Measurements from ENCODE around the gene TSEN15.
"Not testable (repeated sequence)": the region's sequence is repeated elsewhere in the genome, so short reads cannot be mapped to it uniquely, and the experiment has no call there.

Gene TSEN15

GRCh38 chr1:184085667-184086066, 34.1 kb downstream of the TSEN15 start:
- Histone ChIP-seq H3K4me3 (ENCODE audit: low read length in 2 of 2) (no peak overlapping the region), H3K9ac (ENCODE audit: low read depth in 1 of 2, low read length in 2 of 2) (no peak overlapping the region), H3K9me3 (ENCODE audit: control insufficient read depth in 2 of 2, low read length in 2 of 2) (no peaks in the 10 kb centered on the region), H3K36me3 (ENCODE audit: control insufficient read depth in 2 of 2, insufficient read depth in 2 of 2, low read length in 2 of 2) (no peaks in the 10 kb centered on the region), H3K27me3 (ENCODE audit: control insufficient read depth in 2 of 2, insufficient read depth in 2 of 2, low read length in 2 of 2) (no peaks in the 10 kb centered on the region), H3K27ac (ENCODE audit: low read depth in 2 of 2, low read length in 2 of 2) (no peak overlapping the region), H3K4me1 (ENCODE audit: control insufficient read depth in 2 of 2, insufficient read depth in 2 of 2, low read length in 2 of 2) (no peaks in the 10 kb centered on the region)

- Histone ChIP-seq H3K27me3 (ENCODE audit: control insufficient read depth in 2 of 2, insufficient read depth in 2 of 2, low read length in 2 of 2) (no peaks in the 10 kb centered on the region), H3K9me3 (ENCODE audit: control insufficient read depth in 2 of 2, low read length in 2 of 2) (no peaks in the 10 kb centered on the region), H3K27ac (ENCODE audit: low read depth in 2 of 2, low read length in 2 of 2) (no peak overlapping the region), H3K4me3 (ENCODE audit: low read length in 2 of 2) (no peak overlapping the region), H3K9ac (ENCODE audit: low read depth in 1 of 2, low read length in 2 of 2) (no peak overlapping the region), H3K4me1 (ENCODE audit: control insufficient read depth in 2 of 2, insufficient read depth in 2 of 2, low read length in 2 of 2) (no peaks in the 10 kb centered on the region), H3K36me3 (ENCODE audit: control insufficient read depth in 2 of 2, insufficient read depth in 2 of 2, low read length in 2 of 2) (no peaks in the 10 kb centered on the region)
Observed at GRCh38 chr1:184088037-184088436, 36.5 kb downstream of the TSEN15 start.

GRCh38 chr1:184093071-184093470, 41.5 kb downstream of the TSEN15 start:
- H3K4me3 ChIP-seq (ENCODE audit: low read length in 2 of 2): no peak overlapping the region
- H3K36me3 ChIP-seq (ENCODE audit: control insufficient read depth in 2 of 2, insufficient read depth in 2 of 2, low read length in 2 of 2): no peaks in the 10 kb centered on the region
- no peaks in the 10 kb centered on the region for H3K27me3 ChIP-seq (ENCODE audit: control insufficient read depth in 2 of 2, insufficient read depth in 2 of 2, low read length in 2 of 2)
- H3K27ac ChIP-seq (ENCODE audit: low read depth in 2 of 2, low read length in 2 of 2): no peak overlapping the region
- no peaks in the 10 kb centered on the region for H3K4me1 ChIP-seq (ENCODE audit: control insufficient read depth in 2 of 2, insufficient read depth in 2 of 2, low read length in 2 of 2)
- no peaks in the 10 kb centered on the region for H3K9me3 ChIP-seq (ENCODE audit: control insufficient read depth in 2 of 2, low read length in 2 of 2)
- H3K9ac ChIP-seq (ENCODE audit: low read depth in 1 of 2, low read length in 2 of 2): no peak overlapping the region

GRCh38 chr1:184096005-184096404, 44.5 kb downstream of the TSEN15 start:
- Histone ChIP-seq H3K9ac (ENCODE audit: low read depth in 1 of 2, low read length in 2 of 2) (no peak overlapping the region), H3K4me1 (ENCODE audit: control insufficient read depth in 2 of 2, insufficient read depth in 2 of 2, low read length in 2 of 2) (no peaks in the 10 kb centered on the region), H3K9me3 (ENCODE audit: control insufficient read depth in 2 of 2, low read length in 2 of 2) (no peaks in the 10 kb centered on the region), H3K4me3 (ENCODE audit: low read length in 2 of 2) (no peak overlapping the region), H3K27me3 (ENCODE audit: control insufficient read depth in 2 of 2, insufficient read depth in 2 of 2, low read length in 2 of 2) (no peaks in the 10 kb centered on the region), H3K36me3 (ENCODE audit: control insufficient read depth in 2 of 2, insufficient read depth in 2 of 2, low read length in 2 of 2) (no peaks in the 10 kb centered on the region), H3K27ac (ENCODE audit: low read depth in 2 of 2, low read length in 2 of 2) (no peak overlapping the region)

GRCh38 chr1:184096580-184096979, 45.0 kb downstream of the TSEN15 start:
- not testable (repeated sequence) for H3K27ac ChIP-seq (ENCODE audit: low read depth in 2 of 2, low read length in 2 of 2); H3K27me3 ChIP-seq (ENCODE audit: control insufficient read depth in 2 of 2, insufficient read depth in 2 of 2, low read length in 2 of 2); H3K36me3 ChIP-seq (ENCODE audit: control insufficient read depth in 2 of 2, insufficient read depth in 2 of 2, low read length in 2 of 2); H3K9ac ChIP-seq (ENCODE audit: low read depth in 1 of 2, low read length in 2 of 2); H3K9me3 ChIP-seq (ENCODE audit: control insufficient read depth in 2 of 2, low read length in 2 of 2); H3K4me1 ChIP-seq (ENCODE audit: control insufficient read depth in 2 of 2, insufficient read depth in 2 of 2, low read length in 2 of 2); H3K4me3 ChIP-seq (ENCODE audit: low read length in 2 of 2)

- H3K4me3 ChIP-seq (ENCODE audit: low read length in 2 of 2): no peak overlapping the region
- H3K4me1 ChIP-seq (ENCODE audit: control insufficient read depth in 2 of 2, insufficient read depth in 2 of 2, low read length in 2 of 2): no peaks in the 10 kb centered on the region
- no peaks in the 10 kb centered on the region for H3K9me3 ChIP-seq (ENCODE audit: control insufficient read depth in 2 of 2, low read length in 2 of 2)
- H3K36me3 ChIP-seq (ENCODE audit: control insufficient read depth in 2 of 2, insufficient read depth in 2 of 2, low read length in 2 of 2): no peaks in the 10 kb centered on the region
- no peak overlapping the region for H3K9ac ChIP-seq (ENCODE audit: low read depth in 1 of 2, low read length in 2 of 2)
- H3K27ac ChIP-seq (ENCODE audit: low read depth in 2 of 2, low read length in 2 of 2): no peak overlapping the region
- no peaks in the 10 kb centered on the region for H3K27me3 ChIP-seq (ENCODE audit: control insufficient read depth in 2 of 2, insufficient read depth in 2 of 2, low read length in 2 of 2)
Observed at GRCh38 chr1:184101141-184101540, 49.6 kb downstream of the TSEN15 start.

GRCh38 chr1:184101571-184101970, 50.0 kb downstream of the TSEN15 start:
- H3K9ac ChIP-seq (ENCODE audit: low read depth in 1 of 2, low read length in 2 of 2): no peak overlapping the region
- H3K27me3 ChIP-seq (ENCODE audit: control insufficient read depth in 2 of 2, insufficient read depth in 2 of 2, low read length in 2 of 2): no peaks in the 10 kb centered on the region
- H3K4me3 ChIP-seq (ENCODE audit: low read length in 2 of 2): no peak overlapping the region
- H3K36me3 ChIP-seq (ENCODE audit: control insufficient read depth in 2 of 2, insufficient read depth in 2 of 2, low read length in 2 of 2): no peaks in the 10 kb centered on the region
- H3K4me1 ChIP-seq (ENCODE audit: control insufficient read depth in 2 of 2, insufficient read depth in 2 of 2, low read length in 2 of 2): no peaks in the 10 kb centered on the region
- H3K9me3 ChIP-seq (ENCODE audit: control insufficient read depth in 2 of 2, low read length in 2 of 2): no peaks in the 10 kb centered on the region
- no peak overlapping the region for H3K27ac ChIP-seq (ENCODE audit: low read depth in 2 of 2, low read length in 2 of 2)

- Histone ChIP-seq H3K27ac (ENCODE audit: low read depth in 2 of 2, low read length in 2 of 2) (no peak overlapping the region), H3K27me3 (ENCODE audit: control insufficient read depth in 2 of 2, insufficient read depth in 2 of 2, low read length in 2 of 2) (no peaks in the 10 kb centered on the region), H3K4me1 (ENCODE audit: control insufficient read depth in 2 of 2, insufficient read depth in 2 of 2, low read length in 2 of 2) (no peaks in the 10 kb centered on the region), H3K9ac (ENCODE audit: low read depth in 1 of 2, low read length in 2 of 2) (no peak overlapping the region), H3K4me3 (ENCODE audit: low read length in 2 of 2) (no peak overlapping the region), H3K36me3 (ENCODE audit: control insufficient read depth in 2 of 2, insufficient read depth in 2 of 2, low read length in 2 of 2) (no peaks in the 10 kb centered on the region), H3K9me3 (ENCODE audit: control insufficient read depth in 2 of 2, low read length in 2 of 2) (no peaks in the 10 kb centered on the region)
Observed at GRCh38 chr1:184110272-184111204, 59.0 kb downstream of the TSEN15 start.

GRCh38 chr1:184112176-184112948, 60.8 kb downstream of the TSEN15 start:
- H3K27ac ChIP-seq (ENCODE audit: low read depth in 2 of 2, low read length in 2 of 2): no peak overlapping the region
- no peaks in the 10 kb centered on the region for H3K27me3 ChIP-seq (ENCODE audit: control insufficient read depth in 2 of 2, insufficient read depth in 2 of 2, low read length in 2 of 2)
- H3K9ac ChIP-seq (ENCODE audit: low read depth in 1 of 2, low read length in 2 of 2): no peak overlapping the region
- H3K36me3 ChIP-seq (ENCODE audit: control insufficient read depth in 2 of 2, insufficient read depth in 2 of 2, low read length in 2 of 2): no peaks in the 10 kb centered on the region
- no peaks in the 10 kb centered on the region for H3K4me1 ChIP-seq (ENCODE audit: control insufficient read depth in 2 of 2, insufficient read depth in 2 of 2, low read length in 2 of 2)
- no peak overlapping the region for H3K4me3 ChIP-seq (ENCODE audit: low read length in 2 of 2)
- H3K9me3 ChIP-seq (ENCODE audit: control insufficient read depth in 2 of 2, low read length in 2 of 2): no peaks in the 10 kb centered on the region

- Histone ChIP-seq H3K36me3 (ENCODE audit: control insufficient read depth in 2 of 2, insufficient read depth in 2 of 2, low read length in 2 of 2) (no peaks in the 10 kb centered on the region), H3K9me3 (ENCODE audit: control insufficient read depth in 2 of 2, low read length in 2 of 2) (no peaks in the 10 kb centered on the region), H3K4me3 (ENCODE audit: low read length in 2 of 2) (no peak overlapping the region), H3K27ac (ENCODE audit: low read depth in 2 of 2, low read length in 2 of 2) (no peak overlapping the region), H3K4me1 (ENCODE audit: control insufficient read depth in 2 of 2, insufficient read depth in 2 of 2, low read length in 2 of 2) (no peaks in the 10 kb centered on the region), H3K9ac (ENCODE audit: low read depth in 1 of 2, low read length in 2 of 2) (no peak overlapping the region), H3K27me3 (ENCODE audit: control insufficient read depth in 2 of 2, insufficient read depth in 2 of 2, low read length in 2 of 2) (no peaks in the 10 kb centered on the region)
Observed at GRCh38 chr1:184113251-184113650, 61.7 kb downstream of the TSEN15 start.

Measured in mucosa of rectum (tissue), 2 donors.